Muscle layer of duodenum (tissue), 2 donors: ENCODE results near the gene AKAP13.

Experiments
- H3K27ac ChIP-seq: one replicate; pipeline ENCODE4 v1.7.0; 2013; ENCODE audit warnings: mild to moderate bottlenecking, low read length
- H3K27me3 ChIP-seq: one replicate; pipeline ENCODE4 v1.7.0; 2013; ENCODE audit warnings: low read depth, mild to moderate bottlenecking, control low read depth, low read length
- H3K36me3 ChIP-seq, 2 donors: one replicate each; pipeline ENCODE4 v1.7.0; 2013; ENCODE audit warnings: low read length in 2 of 2, control low read depth in 1 of 2, mild to moderate bottlenecking in 1 of 2; ENCODE audit not compliant: insufficient read depth in 2 of 2, control insufficient read depth in 1 of 2
- H3K4me1 ChIP-seq, 2 donors: one replicate each; pipeline ENCODE4 v1.7.0; 2013; ENCODE audit warnings: low read length in 2 of 2, mild to moderate bottlenecking in 2 of 2, control low read depth in 1 of 2, moderate library complexity in 1 of 2; ENCODE audit not compliant: insufficient read depth in 2 of 2, control insufficient read depth in 1 of 2
- H3K4me3 ChIP-seq, 2 donors: one replicate each; pipeline ENCODE4 v1.7.0; 2013; ENCODE audit warnings: low read length in 2 of 2, low read depth in 1 of 2, mild to moderate bottlenecking in 1 of 2
- H3K9me3 ChIP-seq, 2 donors: one replicate each; pipeline ENCODE4 v1.7.0; 2013; ENCODE audit warnings: low read length in 2 of 2, control low read depth in 1 of 2, mild to moderate bottlenecking in 1 of 2; ENCODE audit not compliant: control insufficient read depth in 1 of 2
- donor health status: healthy.

Gene AKAP13

DNA sequence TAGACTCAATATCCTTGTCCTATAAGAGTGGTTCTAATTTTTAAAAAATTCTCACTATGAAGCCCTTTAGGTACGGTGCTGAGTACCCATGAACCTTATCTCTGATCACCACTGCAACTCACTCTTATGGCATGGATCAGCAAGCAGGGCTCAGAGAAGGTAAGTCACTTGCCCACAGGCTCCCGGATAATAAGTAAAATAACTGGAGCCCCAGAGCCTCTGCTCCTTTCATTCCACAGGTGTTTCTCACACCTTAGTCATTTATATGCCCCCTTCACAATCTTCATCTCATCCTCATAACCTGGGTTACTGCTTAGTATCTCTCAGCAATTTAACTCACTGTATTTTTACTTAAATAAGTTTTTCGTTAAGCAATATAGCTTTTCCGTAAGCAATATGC is 28.4 kb upstream of the AKAP13 start:
- Histone ChIP-seq H3K27ac (no peak overlapping the region), H3K36me3 (no peaks in the 10 kb centered on the region), H3K27me3 (no peaks in the 10 kb centered on the region), H3K4me3 (no peak overlapping the region), H3K4me1 (no peaks in the 10 kb centered on the region), H3K9me3 (no peaks in the 10 kb centered on the region)

GRCh38 chr15:85353516-85353915 is 26.9 kb upstream of the AKAP13 start:
- Histone ChIP-seq H3K4me1 (peaks cover 0 to 7% of the 10 kb centered on the region in 2 donors), H3K36me3 (no peaks in the 10 kb centered on the region), H3K4me3 (no peak overlapping the region), H3K27me3 (no peaks in the 10 kb centered on the region), H3K9me3 (no peaks in the 10 kb centered on the region), H3K27ac (no peak overlapping the region)

DNA sequence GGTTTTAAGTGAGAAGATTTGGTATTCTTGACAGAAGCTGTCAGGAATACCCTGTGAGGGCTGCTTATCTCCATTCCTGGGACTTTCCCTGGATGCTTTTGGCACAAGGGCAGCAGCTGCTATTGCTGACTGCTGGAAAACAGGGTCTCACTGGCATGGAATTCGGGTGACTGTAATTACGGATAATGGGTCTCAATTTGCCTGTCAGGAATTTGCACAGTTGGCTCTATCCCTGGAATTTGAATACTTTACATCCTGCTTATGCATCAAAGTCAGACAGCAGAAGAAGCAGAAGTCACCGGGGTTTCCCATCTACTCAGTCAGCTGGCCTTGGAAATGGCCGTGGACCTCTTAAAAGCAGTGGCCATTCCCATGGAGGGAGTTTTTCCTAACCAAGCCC is 25.9 kb upstream of the AKAP13 start:
- no peaks in the 10 kb centered on the region for H3K36me3 ChIP-seq
- no peak overlapping the region for H3K27ac ChIP-seq
- peaks cover 0 to 7% of the 10 kb centered on the region in 2 donors for H3K4me1 ChIP-seq
- H3K4me3 ChIP-seq: no peak overlapping the region
- no peaks in the 10 kb centered on the region for H3K27me3 ChIP-seq
- no peaks in the 10 kb centered on the region for H3K9me3 ChIP-seq

DNA sequence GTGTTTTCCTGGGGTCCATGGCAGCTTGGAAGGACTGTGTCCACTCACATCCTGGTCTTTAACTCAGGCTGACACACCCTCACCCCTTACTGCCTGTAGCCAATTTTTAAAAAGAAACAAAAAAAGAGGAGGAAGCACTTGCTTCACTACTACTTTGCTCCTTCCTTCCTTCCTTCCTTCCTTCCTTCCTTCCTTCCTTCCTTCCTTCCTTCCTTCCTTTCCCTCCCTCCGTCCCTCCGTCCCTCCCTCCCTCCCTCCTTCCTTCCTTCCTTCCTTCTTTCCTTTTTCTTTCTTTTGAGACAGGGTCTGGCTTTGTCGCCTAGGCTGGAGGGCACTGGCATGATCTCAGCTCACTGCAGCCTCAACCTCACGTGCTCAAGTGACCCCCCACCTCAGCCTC is 25.5 kb upstream of the AKAP13 start:
- no peaks in the 10 kb centered on the region for H3K36me3 ChIP-seq
- no peak overlapping the region for H3K4me3 ChIP-seq
- H3K27me3 ChIP-seq: no peaks in the 10 kb centered on the region
- peaks cover 0 to 7% of the 10 kb centered on the region in 2 donors for H3K4me1 ChIP-seq
- H3K27ac ChIP-seq: no peak overlapping the region
- H3K9me3 ChIP-seq: no peaks in the 10 kb centered on the region

DNA sequence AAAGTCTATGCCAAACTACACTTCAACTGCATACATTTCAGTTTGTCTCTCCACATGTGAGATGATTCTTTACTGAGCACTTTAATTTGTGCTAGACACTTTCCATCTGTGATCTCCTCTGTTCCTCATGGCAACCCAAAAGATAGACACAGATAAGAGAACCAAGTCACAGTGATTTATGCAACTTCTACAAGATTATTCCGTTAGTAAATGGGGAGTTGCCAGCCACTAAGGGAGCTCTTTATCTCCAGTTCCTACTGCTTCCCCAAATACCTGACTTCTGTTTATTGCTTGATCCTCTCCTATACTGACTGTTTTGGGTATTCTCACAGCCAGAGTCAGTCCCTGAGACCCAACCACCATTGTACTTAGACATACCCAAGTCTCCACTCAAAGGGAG is 24.1 kb upstream of the AKAP13 start:
- H3K4me1 ChIP-seq: peaks cover 0 to 7% of the 10 kb centered on the region in 2 donors
- H3K36me3 ChIP-seq: no peaks in the 10 kb centered on the region
- H3K27ac ChIP-seq: no peak overlapping the region
- no peaks in the 10 kb centered on the region for H3K27me3 ChIP-seq
- no peaks in the 10 kb centered on the region for H3K9me3 ChIP-seq
- no peak overlapping the region for H3K4me3 ChIP-seq

DNA sequence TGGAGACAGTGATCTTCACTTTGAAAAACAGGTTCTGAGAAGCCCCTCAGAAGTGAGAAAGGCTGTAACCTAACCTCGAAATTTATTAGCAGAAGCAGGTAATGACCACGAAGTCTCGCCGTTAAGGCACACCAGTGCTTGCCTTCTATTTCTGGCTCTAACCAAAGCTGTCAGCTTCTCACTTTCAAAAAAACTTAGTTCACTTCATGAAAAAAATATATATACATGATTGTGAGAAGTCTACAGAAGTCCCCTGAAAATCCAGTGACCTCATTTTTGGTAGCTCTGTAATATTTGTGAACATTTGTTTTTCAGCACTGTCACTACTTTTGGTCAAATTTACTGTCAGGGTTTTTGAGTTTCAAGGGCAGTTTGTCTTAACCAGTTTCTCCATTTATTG is 19.1 kb upstream of the AKAP13 start:
- H3K27me3 ChIP-seq: no peaks in the 10 kb centered on the region
- no peaks in the 10 kb centered on the region for H3K9me3 ChIP-seq
- H3K27ac ChIP-seq: no peak overlapping the region
- peaks cover 0 to 7% of the 10 kb centered on the region in 2 donors for H3K4me1 ChIP-seq
- no peak overlapping the region for H3K4me3 ChIP-seq
- H3K36me3 ChIP-seq: no peaks in the 10 kb centered on the region

GRCh38 chr15:85362436-85363081 is 17.8 kb upstream of the AKAP13 start:
- Histone ChIP-seq H3K36me3 (no peaks in the 10 kb centered on the region), H3K27me3 (no peaks in the 10 kb centered on the region), H3K27ac (no peak overlapping the region), H3K9me3 (no peaks in the 10 kb centered on the region), H3K4me3 (no peak overlapping the region), H3K4me1 (peaks cover 0 to 7% of the 10 kb centered on the region in 2 donors)

- no peaks in the 10 kb centered on the region for H3K9me3 ChIP-seq
- no peaks in the 10 kb centered on the region for H3K4me1 ChIP-seq
- H3K27ac ChIP-seq: no peak overlapping the region
- H3K36me3 ChIP-seq: no peaks in the 10 kb centered on the region
- no peaks in the 10 kb centered on the region for H3K27me3 ChIP-seq
- H3K4me3 ChIP-seq: no peak overlapping the region
Measured at GRCh38 chr15:85365980-85366379, 14.4 kb upstream of the AKAP13 start.

DNA sequence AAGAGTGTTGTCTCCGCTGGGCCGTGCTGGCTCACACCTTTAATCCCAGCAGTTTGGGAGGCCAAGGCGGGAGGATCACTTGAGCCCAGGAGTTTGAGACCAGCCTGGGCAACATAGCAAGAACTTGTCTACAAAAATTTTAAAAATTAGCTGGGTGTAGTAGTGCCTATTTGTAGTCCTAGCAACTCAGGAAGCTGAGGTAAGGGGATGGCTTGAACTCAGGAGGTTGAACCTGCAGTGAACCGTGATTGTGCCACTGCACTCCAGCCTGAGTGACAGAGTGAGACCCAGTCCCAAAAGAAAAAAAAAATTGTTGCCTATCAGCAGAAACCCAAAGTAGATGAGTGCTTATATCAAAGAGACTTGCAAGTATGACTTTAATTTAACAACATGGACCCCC is 12.7 kb upstream of the AKAP13 start:
- Histone ChIP-seq H3K4me1 (no peaks in the 10 kb centered on the region), H3K36me3 (no peaks in the 10 kb centered on the region)

DNA sequence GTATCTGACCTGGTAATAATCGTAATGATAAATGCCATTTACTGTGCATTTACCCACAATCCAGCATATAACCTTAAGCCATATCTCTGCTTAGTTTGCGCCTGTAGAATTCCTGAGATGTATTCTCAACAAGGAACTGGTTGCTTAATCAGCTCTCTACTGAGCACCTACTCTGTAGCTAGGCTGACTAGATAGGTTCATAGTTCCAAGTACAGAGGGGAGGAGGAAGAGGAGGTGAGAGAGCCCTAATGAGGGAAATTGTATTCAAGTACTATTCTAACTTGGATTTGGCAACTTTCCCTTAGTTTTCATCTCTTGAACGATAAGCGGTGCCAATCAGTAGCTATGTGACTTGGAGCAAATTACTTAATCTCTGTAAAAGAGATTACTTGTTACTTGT is 5.6 kb upstream of the AKAP13 start:
- H3K36me3 ChIP-seq: no peaks in the 10 kb centered on the region

More for the DNA sequence above, 12.7 kb upstream of the AKAP13 start:
- no peaks in the 10 kb centered on the region for H3K9me3 ChIP-seq
- H3K27ac ChIP-seq: no peak overlapping the region
- no peaks in the 10 kb centered on the region for H3K27me3 ChIP-seq
- no peak overlapping the region for H3K4me3 ChIP-seq

GRCh38 chr15:85377269-85377668 is 3.1 kb upstream of the AKAP13 start:
- Histone ChIP-seq H3K27ac (no peak overlapping the region), H3K4me1 (peaks cover 2 to 3% of the 10 kb centered on the region in 2 donors), H3K9me3 (no peaks in the 10 kb centered on the region), H3K4me3 (no peak overlapping the region), H3K27me3 (no peaks in the 10 kb centered on the region), H3K36me3 (no peaks in the 10 kb centered on the region)

More for the DNA sequence above, 5.6 kb upstream of the AKAP13 start:
- Histone ChIP-seq H3K4me3 (no peak overlapping the region), H3K4me1 (no peaks in the 10 kb centered on the region), H3K27me3 (no peaks in the 10 kb centered on the region), H3K9me3 (no peaks in the 10 kb centered on the region), H3K27ac (no peak overlapping the region)

DNA sequence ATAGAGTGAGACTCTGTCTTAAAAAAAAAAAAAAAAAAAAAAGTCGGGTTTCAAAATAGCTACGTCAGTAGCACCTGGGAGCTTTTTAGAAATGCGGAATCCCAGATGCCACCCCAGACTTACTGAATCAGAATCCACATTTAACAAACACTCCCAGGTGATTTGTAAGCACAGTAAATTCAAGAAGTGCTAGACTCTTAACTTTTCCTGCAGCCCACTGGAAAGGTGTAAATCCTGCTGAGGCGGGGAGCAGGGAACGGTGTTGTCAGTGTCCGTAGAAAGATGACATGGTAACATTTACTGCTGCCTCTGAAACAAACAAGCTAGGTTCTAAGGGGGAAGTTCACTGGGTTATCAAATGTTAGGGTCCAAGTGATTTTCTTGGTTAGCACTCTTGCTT is 2.4 kb upstream of the AKAP13 start:
- H3K36me3 ChIP-seq: no peaks in the 10 kb centered on the region
- H3K9me3 ChIP-seq: no peaks in the 10 kb centered on the region
- H3K27me3 ChIP-seq: no peaks in the 10 kb centered on the region
- H3K4me3 ChIP-seq: no peak overlapping the region
- H3K27ac ChIP-seq: no peak overlapping the region
- peaks cover 5 to 7% of the 10 kb centered on the region in 2 donors for H3K4me1 ChIP-seq
